HCT116 (cell line): ENCODE measurements around the gene KIF18B. TPM values are rescaled to one million over a fixed set of nuclear protein-coding genes. Genes with fewer than 3 reads are reported as not detected.

Experiments
- ATAC-seq: fragments of 200-7000 bp; cut with Tn5 transposase; 2 replicates; pipeline ENCODE4 v1.9.1; 2020; ENCODE audit warnings: mild to moderate bottlenecking, moderate library complexity
- BruUV-seq: library from RNA; stranded (reverse); fragments of 400-500 nt; replicated peaks from 2 replicates; lab custom pipeline; 2021; lab: Mats Ljungman, UMichigan
- CTCF ChIA-PET: fragments of 300-600 bp; sonication (Branson Sonifier 250); formaldehyde crosslinking; loops from one replicate; lab custom pipeline; 2021; ENCODE audit warnings: antibody characterized with exemption; lab: Charles Lee
- POLR2A ChIA-PET: fragments of 300-600, 350-600 bp; sonication (Branson Sonifier 250); formaldehyde crosslinking; loops from one replicate; lab custom pipeline; 2021; ENCODE audit warnings: antibody characterized with exemption; lab: Charles Lee
- RAD21 ChIA-PET, 2 experiments: fragments of 300-600 bp; sonication (Branson Sonifier 250); formaldehyde crosslinking; loops; one replicate each; lab custom pipeline; 2023; ENCODE audit warnings: low total read pairs in 2 of 2; ENCODE audit not compliant: uncharacterized antibody in 2 of 2, unreplicated experiment in 2 of 2, low non-redundant PET in 1 of 2; lab: Charles Lee
- DNase-seq: peaks from one replicate; pipeline ENCODE4 v3.0.0-alpha.2; 2010; ENCODE audit warnings: low read depth, low spot score
- H2AFZ ChIP-seq: fragments of 200-600 bp; shearing (Covaris generic), sonication (generic); 2 replicates; pipeline ENCODE4 v1.6.1; 2017; ENCODE audit warnings: low read depth, mixed run types, mixed read lengths, antibody characterized with exemption, low read length; ENCODE audit not compliant: poor library complexity, severe bottlenecking
- H3K27ac ChIP-seq: 2 replicates; pipeline ENCODE4 v1.5.1; 2012; ENCODE audit warnings: low read depth, low read length
- H3K27me3 ChIP-seq: fragments of 200-600 bp; sonication (generic); 2 replicates; pipeline ENCODE4 v1.6.1; 2016; ENCODE audit warnings: mixed run types, low read length, mixed read lengths; ENCODE audit not compliant: insufficient read depth
- H3K36me3 ChIP-seq, 2 experiments: fragments of 200-500 bp in 1 of 2; fragments of 200-600 bp in 1 of 2; sonication (Bioruptor generic) in 1 of 2; sonication (generic) in 1 of 2; 2 replicates each; pipeline versions ENCODE4 v1.5.1 to v1.6.1; 2014 to 2016; ENCODE audit warnings: low read length in 2 of 2, inconsistent platforms in 1 of 2, mixed read lengths in 1 of 2, mixed run types in 1 of 2; ENCODE audit not compliant: insufficient read depth in 2 of 2, control insufficient read depth in 1 of 2
- H3K4me1 ChIP-seq, 2 experiments: fragments of 200-600 bp in 1 of 2; sonication (generic) in 1 of 2; 2 replicates each; pipeline versions ENCODE4 v1.5.1 to v1.6.1; 2012 to 2017; ENCODE audit warnings: low read length in 2 of 2, inconsistent platforms in 1 of 2, mild to moderate bottlenecking in 1 of 2, mixed read lengths in 1 of 2, mixed run types in 1 of 2, moderate library complexity in 1 of 2; ENCODE audit not compliant: insufficient read depth in 2 of 2, control insufficient read depth in 1 of 2
- H3K4me2 ChIP-seq: fragments of 200-600 bp; sonication (generic); 2 replicates; pipeline ENCODE4 v1.6.1; 2017; ENCODE audit warnings: mixed run types, low read length, mixed read lengths
- H3K4me3 ChIP-seq, 2 experiments: fragments of 200-600 bp in 1 of 2; sonication (generic) in 1 of 2; replicated peaks in 1 of 2; 2 replicates each; pipeline ENCODE4 v1.5.1; 2011 to 2016; ENCODE audit warnings: low read length in 2 of 2, control low read depth in 1 of 2, low read depth in 1 of 2, mild to moderate bottlenecking in 1 of 2, mixed read lengths in 1 of 2, mixed run types in 1 of 2
- H3K79me2 ChIP-seq: fragments of 200-600 bp; sonication (generic); 2 replicates; pipeline ENCODE4 v1.6.1; 2017; ENCODE audit warnings: mild to moderate bottlenecking, mixed run types, low read length, moderate library complexity, mixed read lengths; ENCODE audit not compliant: insufficient read depth
- H3K9ac ChIP-seq: fragments of 200-600 bp; sonication (generic); 2 replicates; pipeline ENCODE4 v1.6.1; 2016; ENCODE audit warnings: low read length, mixed read lengths
- H3K9me2 ChIP-seq: fragments of 200-600 bp; sonication (generic), shearing (Covaris generic); 2 replicates; pipeline ENCODE4 v1.6.1; 2017; ENCODE audit warnings: mixed run types, mild to moderate bottlenecking, moderate library complexity; ENCODE audit not compliant: insufficient read depth
- H3K9me3 ChIP-seq, 2 experiments: fragments of 200-500 bp in 1 of 2; fragments of 200-600 bp in 1 of 2; sonication (Bioruptor generic) in 1 of 2; sonication (generic) in 1 of 2; 2 replicates each; pipeline ENCODE4 v1.6.1; 2014 to 2017; ENCODE audit warnings: low read length in 2 of 2, mixed read lengths in 2 of 2, inconsistent platforms in 1 of 2, low read depth in 1 of 2, mild to moderate bottlenecking in 1 of 2, mixed run types in 1 of 2, moderate library complexity in 1 of 2; ENCODE audit not compliant: control insufficient read depth in 1 of 2, insufficient read depth in 1 of 2
- H4K20me1 ChIP-seq: fragments of 200-600 bp; sonication (generic), shearing (Covaris generic); 2 replicates; pipeline ENCODE4 v1.6.1; 2017; ENCODE audit warnings: mixed run types, mild to moderate bottlenecking, moderate library complexity; ENCODE audit not compliant: insufficient read depth
- ATF3 ChIP-seq: IDR thresholded peaks from 2 replicates; pipeline ENCODE4 v1.6.1; 2012
- CBX3 ChIP-seq: IDR thresholded peaks from 2 replicates; pipeline ENCODE4 v1.6.1; 2012; ENCODE audit warnings: low read depth
- EGR1 ChIP-seq: IDR thresholded peaks from 2 replicates; pipeline ENCODE4 v1.6.1; 2012; ENCODE audit warnings: low read depth
- ELF1 ChIP-seq: IDR thresholded peaks from 2 replicates; pipeline ENCODE4 v1.6.1; 2012; ENCODE audit warnings: low read depth, borderline replicate concordance
- EZH2 ChIP-seq: fragments of 200-600 bp; sonication (generic); IDR thresholded peaks from 2 replicates; pipeline ENCODE4 v1.6.1; 2017; ENCODE audit warnings: antibody characterized with exemption, mixed run types
- EZH2phosphoT487 ChIP-seq: fragments of 200-600 bp; IDR thresholded peaks from 2 replicates; pipeline ENCODE4 v1.6.1; 2018; ENCODE audit warnings: antibody characterized with exemption, borderline replicate concordance
- FOSL1 ChIP-seq: IDR thresholded peaks from 2 replicates; pipeline ENCODE4 v1.6.1; 2012; ENCODE audit warnings: low read depth
- JUND ChIP-seq: IDR thresholded peaks from 2 replicates; pipeline ENCODE4 v1.6.1; 2012
- MAX ChIP-seq: IDR thresholded peaks from 2 replicates; pipeline ENCODE4 v1.6.1; 2012
- POLR2A ChIP-seq: IDR thresholded peaks from 2 replicates; pipeline ENCODE4 v1.7.0; 2011; ENCODE audit warnings: borderline replicate concordance; ENCODE audit not compliant: insufficient read depth, insufficient read length; ENCODE audit errors: extremely low read depth
- POLR2AphosphoS5 ChIP-seq: IDR thresholded peaks from 2 replicates; pipeline ENCODE4 v1.6.1; 2011; ENCODE audit warnings: mild to moderate bottlenecking, low read depth, low read length, moderate library complexity
- RAD21 ChIP-seq: IDR thresholded peaks from 2 replicates; pipeline ENCODE4 v1.6.1; 2012; ENCODE audit warnings: low read depth, mild to moderate bottlenecking
- SP1 ChIP-seq: IDR thresholded peaks from 2 replicates; pipeline ENCODE4 v1.6.1; 2012; ENCODE audit warnings: low read depth
- TCF7L2 ChIP-seq: IDR thresholded peaks from 2 replicates; pipeline ENCODE4 v1.7.0; 2011; ENCODE audit warnings: borderline replicate concordance, inconsistent platforms; ENCODE audit not compliant: insufficient read depth, insufficient read length; ENCODE audit errors: extremely low read depth
- YY1 ChIP-seq: IDR thresholded peaks from 2 replicates; pipeline ENCODE4 v1.6.1; 2011; ENCODE audit warnings: low read length, low read depth, moderate library complexity, mild to moderate bottlenecking; ENCODE audit not compliant: insufficient replicate concordance; ENCODE audit errors: extremely low read depth
- ZBTB33 ChIP-seq: IDR thresholded peaks from 2 replicates; pipeline ENCODE4 v1.6.1; 2011; ENCODE audit warnings: mild to moderate bottlenecking, low read length, moderate library complexity; ENCODE audit not compliant: insufficient replicate concordance; ENCODE audit errors: extremely low read depth
- ZFX ChIP-seq: fragments of 450-650 bp; IDR thresholded peaks from 2 replicates; pipeline ENCODE4 v1.6.1; 2017
- intact Hi-C: fragments of 100-400 bp; cut with micrococcal nuclease; formaldehyde crosslinking; loops from 2 replicates; pipeline ENCODE4 v1.10.0; 2022
- total RNA-seq: library from RNA; stranded (reverse); gene quantifications from one replicate; pipeline ENCODE4 v1.2.1, GENCODE V29; 2021; ENCODE audit not compliant: unreplicated experiment

The KIF18B gene
- total RNA-seq, 1 experiment from 2014 or later: 76.4 TPM

- H3K9ac ChIP-seq: no peak overlapping the region
- ChIA-PET POLR2A (no interaction called here), CTCF (interaction anchor here (1.2 to 3.1 kb wide), 2 partner anchors 11 to 226 kb away, joined by 4 to 16 read pairs; partner anchors contain the start of gene ACBD4)
- H4K20me1 ChIP-seq: no peaks in the 10 kb centered on the region
- no peaks in the 10 kb centered on the region for H3K9me2 ChIP-seq
- TF ChIP-seq ZBTB33: no peak
- TF ChIP-seq POLR2AphosphoS5: no peak
- no peak for TF ChIP-seq RAD21
- no peak for TF ChIP-seq CBX3
- no peak for TF ChIP-seq EZH2
- no peak for TF ChIP-seq ATF3
- TF ChIP-seq FOSL1: no peak
- TF ChIP-seq SP1: no peak
- TF ChIP-seq EZH2phosphoT487: no peak
- TF ChIP-seq JUND: no peak
- no peak for TF ChIP-seq EGR1
- no peak for TF ChIP-seq ZFX
- no peak for TF ChIP-seq YY1
- TF ChIP-seq TCF7L2: no peak
- TF ChIP-seq POLR2A: no peak
- TF ChIP-seq ELF1: no peak
- TF ChIP-seq MAX: no peak
- TF ChIP-seq, all 23 proteins: peak for 0
- RAD21 ChIA-PET: interaction anchor here (0.6 to 0.7 kb wide), 2 partner anchors 11 to 141 kb away, joined by 3 read pairs; no protein-coding TSS in a partner anchor
- Histone ChIP-seq H3K4me1 (peaks cover 11 to 21% of the 10 kb centered on the region in 2 experiments), H2AFZ (no peak overlapping the region), H3K9me3 (no peaks in the 10 kb centered on the region), H3K79me2 (no peaks in the 10 kb centered on the region), H3K4me2 (no peak overlapping the region), H3K4me3 (no peak overlapping the region), H3K27ac (no peak overlapping the region), H3K36me3 (no peaks in the 10 kb centered on the region), H3K27me3 (no peaks in the 10 kb centered on the region)
- ATAC-seq (no peak), DNase-seq (no peak)
- no TSS peak for BruUV-seq
- intact Hi-C loops: no loop called here
Observed at GRCh38 chr17:44908761-44909326, 38.7 kb downstream of the KIF18B start.
